Astrocyte of the cerebellum (primary cell): ENCODE results near the gene CTCF.

Experiments used
- DNase-seq: peaks from one replicate; pipeline ENCODE4 v3.0.0-alpha.2; 2011; ENCODE audit warnings: low read depth
- H3K4me3 ChIP-seq: 2 replicates; pipeline ENCODE4 v1.5.1; 2011; ENCODE audit warnings: mild to moderate bottlenecking, low read depth, low read length, moderate library complexity
- CTCF ChIP-seq: IDR thresholded peaks from 2 replicates; pipeline ENCODE4 v1.5.1; 2012; ENCODE audit warnings: low read length, low read depth, moderate library complexity, mild to moderate bottlenecking; ENCODE audit errors: missing control alignments
- in situ Hi-C: cut with HindIII; loops from 2 replicates; pipeline ENCODE4 v1.10.0; 2017; ENCODE audit warnings: low sequenced_read_pairs

CTCF gene

GRCh38 chr16:67665598-67665997 lies 103.3 kb downstream of the CTCF start:
- DNase-seq, result no peak
- in situ Hi-C loops, result no loop called here
- TF ChIP-seq CTCF, result no peak
- H3K4me3 ChIP-seq, result peak overlapping the region; percentile 64

GRCh38 chr16:67666032-67666551 lies 103.8 kb downstream of the CTCF start:
- no peak for DNase-seq
- in situ Hi-C loops, result no loop called here
- H3K4me3 ChIP-seq, result peak overlapping the region; percentile 64
- no peak for TF ChIP-seq CTCF

- peak; percentile 23 for DNase-seq
- TF ChIP-seq CTCF, result no peak
- in situ Hi-C loops, result no loop called here
- peak within 1 kb of the TSS; percentile 64 for H3K4me3 ChIP-seq
Observed at GRCh38 chr16:67666559-67667452, 104.5 kb downstream of the CTCF start, which contains the start of the genes C16orf86 and ENKD1. TSS of gene C16orf86 (plus strand) at chr16:67666814. CDS start at chr16:67666971, 157 bp downstream. TSS of gene ENKD1 (minus strand) at chr16:67666750. CDS start at chr16:67666442, 308 bp downstream.

GRCh38 chr16:67667453-67667816 lies 105.1 kb downstream of the CTCF start:
- in situ Hi-C loops, result no loop called here
- DNase-seq, result no peak
- peak overlapping the region; percentile 64 for H3K4me3 ChIP-seq
- TF ChIP-seq CTCF, result no peak

- peak overlapping the region; percentile 64 for H3K4me3 ChIP-seq
- peak; percentile 89 for TF ChIP-seq CTCF
- DNase-seq, result peak; percentile 77
- in situ Hi-C loops, result no loop called here
Observed at GRCh38 chr16:67667817-67668494, 105.6 kb downstream of the CTCF start.

GRCh38 chr16:67668495-67669157 lies 106.3 kb downstream of the CTCF start:
- TF ChIP-seq CTCF, result peak; percentile 15
- in situ Hi-C loops, result no loop called here
- H3K4me3 ChIP-seq, result no peak overlapping the region
- DNase-seq, result no peak
